SH-SY5Y (cell line): ENCODE data around the gene MDM1.

Source experiments
- GATA2 ChIP-seq: IDR thresholded peaks from 2 replicates; pipeline ENCODE4 v1.6.1; 2011; ENCODE audit warnings: mild to moderate bottlenecking, low read depth, low read length
- GATA3 ChIP-seq: IDR thresholded peaks from 2 replicates; pipeline ENCODE4 v1.6.1; 2011; ENCODE audit warnings: low read depth, mild to moderate bottlenecking, low read length, moderate library complexity

The MDM1 gene

DNA sequence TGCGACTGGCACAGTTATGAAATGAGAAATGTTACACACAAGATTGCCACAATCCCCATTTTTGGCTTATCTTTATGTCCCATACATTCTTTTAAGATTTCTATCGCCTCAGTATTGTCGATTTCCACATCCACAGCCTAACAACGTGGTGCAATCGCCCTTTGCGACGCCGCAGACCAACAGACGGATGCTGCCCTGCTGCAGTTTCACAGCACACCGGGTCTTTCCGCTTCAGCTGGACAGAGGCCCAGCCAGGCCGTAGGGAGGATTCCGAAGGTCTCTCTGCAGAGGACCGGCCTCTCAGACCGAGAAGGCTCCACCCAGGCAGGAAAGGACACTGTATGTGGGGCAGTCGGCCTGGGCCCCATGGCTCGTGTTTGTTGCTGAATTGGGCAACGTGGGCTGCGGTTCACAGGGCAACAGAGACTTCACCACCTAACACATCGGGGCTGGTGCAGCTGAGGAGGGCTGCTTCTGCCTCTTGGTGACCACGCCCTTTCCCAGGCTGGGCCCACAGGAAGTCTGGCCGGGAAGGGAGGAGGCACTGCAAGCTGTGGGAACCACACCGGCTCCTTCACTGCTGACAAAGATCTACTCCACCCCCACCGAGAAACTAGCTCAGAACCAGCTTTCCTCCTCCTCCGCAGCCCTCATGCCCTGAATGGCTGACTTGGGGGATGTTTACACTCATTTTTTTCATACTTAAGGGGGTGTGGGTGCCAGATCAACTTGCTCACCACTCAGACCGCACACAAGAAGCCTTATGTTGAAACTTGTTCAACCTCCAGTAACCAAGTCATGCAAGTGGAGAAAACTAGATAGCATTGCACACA, 32.9 kb upstream of the MDM1 start:
- no peak for TF ChIP-seq GATA2
- no peak for TF ChIP-seq GATA3

DNA sequence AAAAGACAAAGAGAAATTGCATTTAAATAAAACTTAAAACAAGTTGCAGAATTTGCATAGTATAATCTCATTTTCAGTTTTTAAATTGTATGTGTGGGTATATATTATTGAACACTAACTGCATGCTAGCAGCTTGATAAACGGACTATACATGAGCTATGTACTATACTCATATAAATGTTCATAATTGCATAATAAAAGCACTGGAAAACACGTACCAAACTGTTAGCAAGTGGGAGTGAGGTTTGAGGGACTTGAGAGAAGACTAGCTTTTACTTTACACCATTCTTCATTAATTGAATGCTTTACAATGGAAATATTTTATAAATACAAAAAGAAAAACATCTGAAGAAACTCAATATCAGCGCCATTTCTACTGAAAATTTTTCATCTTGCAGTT, 32.2 kb upstream of the MDM1 start:
- TF ChIP-seq GATA3: no peak
- no peak for TF ChIP-seq GATA2

GRCh38 chr12:68361953-68362352, 29.8 kb upstream of the MDM1 start:
- TF ChIP-seq GATA2 (no peak), GATA3 (no peak)

GRCh38 chr12:68359674-68360073, 27.5 kb upstream of the MDM1 start:
- TF ChIP-seq GATA3 (no peak), GATA2 (no peak)

DNA sequence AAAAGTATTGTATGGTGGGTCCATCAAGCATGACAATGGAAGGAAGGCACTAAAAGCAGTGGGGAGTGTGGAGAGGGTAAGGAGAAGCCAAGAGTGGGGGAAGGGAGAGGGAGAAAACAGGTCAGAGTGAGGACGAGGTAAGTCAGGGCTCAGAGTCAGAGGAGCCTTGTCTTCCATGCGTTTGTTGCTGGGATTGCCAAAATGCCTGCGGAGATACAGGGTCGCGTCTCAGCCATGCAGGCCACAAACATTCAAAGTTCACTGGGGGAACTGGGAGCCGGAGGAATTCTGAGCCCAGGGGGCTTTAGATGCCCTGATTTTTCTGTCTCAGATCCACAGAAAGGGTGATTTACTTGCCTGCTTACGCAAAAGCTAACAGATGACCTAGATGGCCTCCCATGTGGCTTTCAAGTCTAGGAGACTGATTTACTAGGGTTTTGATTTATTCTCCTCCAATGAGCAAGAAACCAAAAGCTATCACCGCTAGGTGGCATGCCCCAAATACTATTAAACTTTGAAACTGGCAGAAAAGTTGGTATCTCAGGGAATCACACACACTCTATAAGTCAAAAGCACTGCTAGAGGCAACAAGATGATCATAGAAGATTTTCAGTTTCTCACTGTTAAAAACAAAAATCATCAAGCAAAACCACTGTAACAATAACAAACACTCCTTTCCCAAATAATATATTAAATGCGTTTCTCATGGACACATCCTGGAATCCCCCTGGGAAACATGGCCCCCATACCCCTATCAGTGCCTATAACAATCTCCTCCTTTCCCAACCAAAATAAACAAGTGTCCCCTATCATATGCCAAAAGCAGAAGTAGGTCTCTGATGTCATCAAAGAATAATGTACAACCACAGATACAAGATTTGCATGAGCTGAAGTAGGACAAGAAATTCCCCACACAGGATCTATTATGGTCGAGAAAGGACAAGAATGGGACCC, 26.6 kb upstream of the MDM1 start:
- TF ChIP-seq GATA2 (no peak), GATA3 (no peak)

- TF ChIP-seq GATA3: no peak
- TF ChIP-seq GATA2: no peak
Measured at GRCh38 chr12:68356986-68357385, 24.8 kb upstream of the MDM1 start.

GRCh38 chr12:68356060-68356695, 24.0 kb upstream of the MDM1 start:
- TF ChIP-seq GATA3: no peak
- no peak for TF ChIP-seq GATA2

DNA sequence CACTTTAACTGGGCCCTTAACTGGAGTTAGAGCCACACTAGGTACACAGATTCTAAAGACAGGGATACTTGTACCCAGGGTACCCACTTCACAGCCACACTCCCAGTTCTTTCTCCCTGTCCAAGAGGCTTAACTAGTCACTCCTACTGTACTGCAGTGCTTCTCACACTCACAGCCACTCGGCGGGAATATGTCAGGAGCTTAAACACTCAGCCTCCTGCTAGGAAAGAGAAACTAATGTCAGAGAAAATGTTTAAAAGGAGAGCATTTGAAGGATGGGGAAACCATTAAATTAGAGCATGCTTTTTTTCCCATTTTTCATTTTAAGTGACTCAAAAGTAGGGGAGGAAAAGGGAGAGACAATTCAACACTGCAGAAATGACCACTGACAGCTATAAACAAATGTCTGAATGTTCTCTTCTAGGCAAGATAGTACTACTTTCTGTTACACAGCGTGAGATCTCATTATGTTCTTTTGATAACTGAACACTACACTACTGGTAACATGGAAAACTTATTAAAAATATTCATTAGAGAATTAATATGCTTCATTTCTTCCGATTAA, 22.9 kb upstream of the MDM1 start:
- TF ChIP-seq GATA2 (no peak), GATA3 (no peak)

GRCh38 chr12:68352067-68352466, 19.9 kb upstream of the MDM1 start:
- no peak for TF ChIP-seq GATA3
- no peak for TF ChIP-seq GATA2

GRCh38 chr12:68350753-68351152, 18.6 kb upstream of the MDM1 start:
- TF ChIP-seq GATA3: no peak
- no peak for TF ChIP-seq GATA2

DNA sequence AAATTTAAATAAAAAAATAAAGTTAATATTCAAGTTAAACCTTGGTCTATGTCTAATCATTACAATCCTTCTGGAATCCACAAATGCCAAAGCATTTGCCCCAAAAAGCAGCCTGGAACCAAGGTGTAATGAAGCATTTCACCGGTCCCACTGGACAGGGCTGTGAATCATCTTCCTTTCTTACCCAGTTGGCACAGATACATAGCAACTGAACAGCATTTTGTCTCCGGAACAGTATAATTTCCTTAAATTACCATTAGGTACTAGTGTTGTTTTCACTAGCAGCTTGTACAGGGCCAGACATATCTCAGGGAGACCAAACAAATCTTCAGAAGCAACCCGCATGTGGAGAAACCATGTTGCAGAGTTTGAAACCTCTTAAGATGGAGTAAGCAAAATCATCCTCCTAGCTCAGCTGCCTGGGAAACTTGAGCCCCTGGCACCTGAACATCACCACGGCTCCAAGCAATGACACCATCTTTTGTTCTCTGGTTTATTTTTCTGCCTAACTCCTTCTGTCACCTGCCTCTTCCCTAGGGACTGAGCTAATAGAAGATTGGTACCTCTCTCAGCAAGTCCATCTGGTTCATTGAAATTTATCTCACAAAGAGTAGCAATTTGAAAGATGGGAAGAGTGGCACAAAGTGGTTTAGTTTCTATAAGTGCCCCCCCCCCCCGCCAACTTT, 17.9 kb upstream of the MDM1 start:
- TF ChIP-seq GATA2: no peak
- TF ChIP-seq GATA3: no peak

DNA sequence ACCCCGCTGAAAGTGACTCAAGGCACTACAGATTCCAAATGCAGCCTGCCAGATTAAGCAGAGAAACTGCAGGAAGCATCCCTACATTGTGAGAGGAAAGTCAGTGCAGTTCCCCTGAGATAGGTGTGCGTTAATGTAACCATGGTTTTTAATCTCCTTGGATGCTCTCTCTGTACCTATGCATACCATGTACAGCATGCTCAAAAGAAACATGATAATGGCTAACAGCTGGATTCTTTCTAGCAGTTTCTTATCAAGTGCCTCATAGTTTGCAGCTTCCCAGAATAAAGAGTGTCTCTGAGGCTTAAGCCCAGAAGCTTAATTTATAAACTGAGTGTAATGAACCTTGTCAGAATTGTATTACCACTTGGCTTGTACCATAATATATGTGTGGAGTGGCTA, 17.1 kb upstream of the MDM1 start:
- no peak for TF ChIP-seq GATA3
- no peak for TF ChIP-seq GATA2

DNA sequence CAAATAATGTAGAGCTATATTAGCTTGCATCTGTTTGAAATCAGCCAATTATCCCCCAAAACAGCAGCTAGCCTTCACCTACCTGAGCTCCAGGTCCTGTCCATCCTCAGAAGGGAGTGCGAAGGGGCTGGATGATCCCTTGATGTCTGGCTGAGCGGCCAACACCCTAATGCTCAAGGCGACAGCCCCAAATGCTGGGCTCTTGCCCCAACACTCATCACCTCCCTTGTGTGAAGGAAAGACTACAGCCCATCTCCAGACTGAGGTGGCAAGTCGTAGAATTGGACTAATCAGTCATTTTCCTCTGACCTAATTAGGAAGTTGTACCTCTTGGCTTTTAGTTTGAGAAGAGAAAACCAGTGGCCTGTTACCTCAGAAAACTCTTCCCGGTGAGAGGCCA, 16.3 kb upstream of the MDM1 start:
- no peak for TF ChIP-seq GATA3
- TF ChIP-seq GATA2: no peak
